Adipose tissue (tissue), 3 donors: Measurements from ENCODE around the gene LYPD6. TPM values are rescaled to one million over a fixed set of nuclear protein-coding genes. Genes with fewer than 3 reads are reported as not detected.

Experiments
- H3K27ac ChIP-seq: one replicate; pipeline ENCODE4 v1.5.1; 2013; ENCODE audit warnings: low read depth, low read length
- WGBS, 3 donors: extraction: QIAGEN DNeasy Blood & Tissue Kit; methylation state at CpG; one replicate each; pipeline ENCODE4 v1.1.7; 2013; 5-methylcytosine and 5-hydroxymethylcytosine counted together
- polyA plus RNA-seq, 3 donors: library from polyadenylated mRNA; stranded (reverse); fragments of 200-250 nt; gene quantifications; one replicate each; pipeline ENCODE4 v1.2.3, GENCODE V29; 2013
- donor health status: healthy with polysubstance abuse.
- donor health status: Bipolar disorder and iron deficiency.
- donor health status: healthy.

Gene LYPD6
- polyA plus RNA-seq, 3 donors = 0.39 to 1.2 (median 0.56) TPM

DNA sequence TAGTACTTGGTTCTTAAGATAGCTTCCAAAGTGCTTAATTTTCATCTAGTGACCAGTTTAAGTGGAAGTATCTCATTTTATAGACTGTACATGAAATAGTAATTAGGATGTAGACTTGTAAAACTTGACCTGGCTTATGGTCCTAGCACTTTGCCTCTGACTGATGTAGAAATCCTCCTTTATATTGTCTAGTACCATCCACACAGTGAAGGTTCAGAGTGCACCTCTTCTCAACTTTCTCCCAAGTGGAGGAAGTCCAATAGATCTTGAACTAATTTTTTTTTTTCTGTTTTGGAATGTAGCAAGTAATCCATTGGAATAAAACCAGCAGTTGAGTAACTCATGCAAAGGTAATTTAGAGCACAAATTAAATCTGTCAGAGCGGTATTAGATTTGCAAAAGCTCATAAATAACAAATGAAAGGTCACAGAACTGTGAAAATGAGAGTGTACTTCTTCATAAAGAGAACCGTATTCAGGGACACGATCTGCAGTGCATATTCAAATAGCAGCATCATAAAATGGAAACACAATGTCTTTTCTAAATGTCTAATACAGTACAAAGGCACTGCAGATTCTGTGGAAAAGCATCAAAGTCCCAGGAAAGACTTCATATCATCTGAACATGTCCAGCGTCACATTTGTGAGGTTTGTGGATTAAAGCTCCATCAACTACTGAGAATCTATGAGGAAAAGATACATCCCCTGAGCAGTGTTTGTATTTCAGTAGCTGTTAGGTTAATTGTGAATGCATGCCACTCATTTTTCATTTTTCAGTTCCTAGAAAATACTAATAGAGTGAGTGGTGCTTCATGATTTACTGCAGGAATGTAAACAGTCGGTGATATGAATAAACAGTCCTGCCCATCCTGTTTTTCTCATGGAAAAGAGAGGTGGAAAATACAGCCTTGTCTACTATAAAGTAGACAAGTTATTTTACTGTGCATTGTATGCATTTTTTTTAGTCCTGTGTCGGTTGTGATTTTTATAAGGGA is 100.7 kb downstream of the LYPD6 start:
- WGBS, 3 donors = 60 to 65% (median 64%) methylated on average over 6 of the region's 6 CpGs

DNA sequence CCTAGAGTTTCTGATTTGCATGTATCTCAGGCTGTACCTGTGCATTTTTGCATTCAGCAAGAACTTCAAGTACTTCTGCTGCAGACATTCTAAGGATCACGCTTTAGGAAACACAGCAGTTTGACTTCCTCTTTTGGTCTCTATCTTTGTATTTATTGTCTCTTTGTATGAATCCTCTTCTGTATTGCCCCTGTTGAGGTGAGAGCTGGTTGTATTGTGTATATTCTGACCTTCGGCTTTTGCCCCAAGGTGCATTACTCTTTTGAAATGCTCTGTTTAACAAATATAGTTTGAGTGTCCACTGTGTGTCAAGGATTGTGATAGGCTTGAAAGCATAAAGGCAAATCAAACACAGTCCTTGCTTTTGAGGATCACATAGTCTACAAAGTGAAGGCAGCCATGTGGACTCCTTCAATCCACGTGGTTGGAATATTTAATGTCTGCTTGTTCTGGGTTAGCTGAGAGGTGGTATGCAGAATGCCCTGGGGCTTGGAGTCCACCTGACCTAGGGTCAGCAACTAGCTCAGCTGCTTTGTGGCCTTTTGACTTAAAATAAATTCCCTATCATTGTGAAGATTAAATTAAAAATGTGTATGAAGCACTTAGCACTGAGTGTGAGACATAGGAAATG is 108.1 kb downstream of the LYPD6 start:
- WGBS, 3 donors = 73 to 85% (median 83%) methylated on average over 3 of the region's 3 CpGs
- no peak overlapping the region for H3K27ac ChIP-seq

More for the DNA sequence above, 100.7 kb downstream of the LYPD6 start:
- no peak overlapping the region for H3K27ac ChIP-seq

DNA sequence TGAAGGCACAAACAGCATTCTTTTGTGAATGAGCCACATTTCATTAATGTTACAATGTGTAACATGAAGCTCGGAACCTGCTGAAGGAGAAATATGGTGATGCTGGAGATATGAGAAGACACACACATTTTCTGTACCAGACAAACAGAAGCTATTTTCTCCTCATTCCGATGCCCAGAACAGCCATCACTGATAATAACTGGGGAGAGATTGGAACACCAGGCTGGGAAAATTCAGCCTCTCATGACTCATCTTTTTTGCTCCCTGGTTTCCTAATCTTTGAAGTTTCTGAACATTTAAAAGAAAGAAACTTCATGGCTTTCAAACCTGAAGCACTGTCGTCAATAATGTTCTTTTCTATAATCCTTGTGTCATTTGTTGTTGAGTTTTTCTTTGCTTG is 110.9 kb downstream of the LYPD6 start:
- H3K27ac ChIP-seq = no peak overlapping the region
- 85 to 95% (median 93%) methylated on average over 3 of the region's 3 CpGs for WGBS, 3 donors

DNA sequence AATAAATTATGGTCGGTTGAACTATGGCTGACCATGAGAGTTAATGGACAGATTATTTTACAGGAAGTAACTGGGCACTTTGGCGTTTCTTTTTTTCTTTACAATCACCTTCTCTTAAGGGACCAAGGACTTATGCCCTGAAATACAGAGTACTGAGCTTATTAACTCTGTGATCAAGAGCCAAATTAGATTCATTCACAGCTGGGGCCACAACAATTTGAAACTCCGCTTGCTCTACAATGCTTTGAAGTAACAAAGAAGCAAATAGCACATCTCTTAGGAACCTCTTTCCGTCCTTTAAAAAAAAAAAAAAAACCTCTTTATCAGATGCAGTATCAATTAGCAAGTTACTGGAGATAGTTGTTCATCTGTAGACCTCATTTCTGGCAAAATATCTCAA is 112.0 kb downstream of the LYPD6 start:
- WGBS, 3 donors = 78 to 85% (median 84%) methylated on average over 4 of the region's 4 CpGs
- H3K27ac ChIP-seq = no peak overlapping the region

- no peak overlapping the region for H3K27ac ChIP-seq
- WGBS, 3 donors = 68 to 81% (median 69%) methylated on average over 2 of the region's 2 CpGs
Measured at GRCh38 chr2:149443150-149443549, 112.8 kb downstream of the LYPD6 start.

- H3K27ac ChIP-seq = no peak overlapping the region
- 91 to 97% (median 93%) methylated on average over 3 of the region's 3 CpGs for WGBS, 3 donors
Measured at GRCh38 chr2:149446748-149447147, 116.4 kb downstream of the LYPD6 start.

DNA sequence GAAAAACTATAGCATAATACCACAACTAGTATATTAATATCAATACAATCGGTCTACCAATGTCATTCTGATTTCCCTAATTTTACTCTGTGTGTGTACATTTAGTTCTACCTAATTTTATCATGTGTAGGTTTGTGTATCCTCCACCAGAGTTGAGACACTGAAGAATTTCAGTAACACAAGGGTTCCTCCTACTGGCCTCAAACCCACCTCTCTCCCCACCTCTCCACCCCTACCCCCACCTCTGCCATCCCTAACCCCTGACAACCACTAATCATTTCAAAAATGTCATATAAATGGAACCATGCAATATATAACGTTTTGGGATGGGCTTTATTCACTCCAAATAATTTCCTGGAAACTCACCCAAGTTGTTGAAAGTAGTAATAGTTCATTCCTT is 117.9 kb downstream of the LYPD6 start:
- no peak overlapping the region for H3K27ac ChIP-seq
- 75 to 79% (median 79%) methylated on average over 2 of the region's 2 CpGs for WGBS, 3 donors

DNA sequence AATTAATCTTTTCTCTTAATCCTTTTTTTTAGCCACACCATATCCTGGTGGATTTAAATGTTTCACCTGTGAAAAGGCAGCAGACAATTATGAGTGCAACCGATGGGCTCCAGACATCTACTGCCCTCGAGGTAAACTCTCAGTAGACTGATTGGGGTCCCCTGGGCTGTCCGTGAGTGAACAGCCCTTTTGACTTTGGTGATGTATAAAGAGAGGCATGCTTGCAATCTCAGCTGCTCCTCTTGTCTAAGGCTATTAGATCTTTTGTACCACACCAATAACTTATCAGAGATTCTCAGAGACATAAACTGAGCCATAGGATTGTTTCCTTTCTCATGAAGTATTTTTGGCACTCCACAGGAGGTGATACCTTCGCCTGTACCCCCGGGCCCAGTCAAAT is 118.6 kb downstream of the LYPD6 start:
- WGBS, 3 donors = 79 to 87% (median 85%) methylated on average over 5 of the region's 5 CpGs
- no peak overlapping the region for H3K27ac ChIP-seq

DNA sequence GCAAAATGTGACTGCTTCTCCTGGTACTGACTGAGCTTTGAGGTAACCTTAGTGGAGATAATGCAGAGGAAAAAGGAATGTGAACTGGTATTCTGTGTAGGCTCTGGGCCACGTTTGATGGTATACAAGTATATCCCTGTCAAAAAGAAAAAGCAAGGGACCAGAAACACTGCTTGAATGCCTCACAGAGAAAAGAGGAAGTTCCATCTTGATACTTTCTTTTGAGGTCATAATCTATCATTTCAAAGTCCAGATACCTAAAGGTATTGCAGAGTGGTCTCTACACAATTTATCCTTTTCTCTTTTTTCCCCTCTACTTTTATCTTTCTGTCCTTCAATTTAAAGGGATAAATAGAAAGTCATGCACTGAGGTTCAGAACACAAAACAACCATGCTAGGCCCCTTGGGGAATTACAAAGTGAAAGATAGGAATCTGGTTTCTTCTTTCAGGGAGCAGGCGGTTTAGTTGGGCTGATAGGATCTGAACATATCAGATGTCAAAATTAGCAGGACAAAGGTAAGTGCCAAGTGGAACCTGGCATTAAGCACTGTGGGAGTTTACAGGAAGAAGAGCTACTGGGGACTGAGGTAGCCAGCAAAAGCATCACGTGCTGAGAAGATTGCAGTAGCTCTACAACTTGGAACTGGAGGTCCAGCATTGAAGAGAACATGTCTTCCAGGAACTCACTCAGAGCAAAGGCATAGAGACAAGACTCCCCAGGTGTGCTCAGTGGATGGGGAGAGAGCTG is 121.2 kb downstream of the LYPD6 start:
- no peak overlapping the region for H3K27ac ChIP-seq
- 68 to 78% (median 75%) methylated on average over 3 of the region's 3 CpGs for WGBS, 3 donors

DNA sequence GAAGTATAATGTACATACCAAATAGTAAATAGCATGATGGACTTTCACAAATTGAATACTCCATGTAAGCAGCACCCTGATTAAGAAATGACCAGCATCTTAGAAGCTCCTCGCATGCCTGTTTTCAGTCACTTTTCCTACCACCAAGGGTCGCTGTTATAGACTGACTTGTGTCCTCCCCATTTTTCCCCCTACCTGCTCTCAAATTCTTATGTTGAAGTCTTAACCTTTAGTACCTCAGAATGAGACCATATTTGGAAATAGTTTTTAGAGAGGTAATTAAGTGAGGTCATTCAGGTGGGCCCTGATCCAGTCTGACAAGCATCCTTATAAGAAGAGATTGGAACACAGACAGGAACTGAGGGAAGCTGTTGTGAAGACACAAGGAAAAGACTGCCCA is 125.9 kb downstream of the LYPD6 start:
- no peak overlapping the region for H3K27ac ChIP-seq
- 80 to 89% (median 84%) methylated on average over 2 of the region's 2 CpGs for WGBS, 3 donors

- H3K27ac ChIP-seq = no peak overlapping the region
Measured at GRCh38 chr2:149458502-149458901, 128.1 kb downstream of the LYPD6 start.

DNA sequence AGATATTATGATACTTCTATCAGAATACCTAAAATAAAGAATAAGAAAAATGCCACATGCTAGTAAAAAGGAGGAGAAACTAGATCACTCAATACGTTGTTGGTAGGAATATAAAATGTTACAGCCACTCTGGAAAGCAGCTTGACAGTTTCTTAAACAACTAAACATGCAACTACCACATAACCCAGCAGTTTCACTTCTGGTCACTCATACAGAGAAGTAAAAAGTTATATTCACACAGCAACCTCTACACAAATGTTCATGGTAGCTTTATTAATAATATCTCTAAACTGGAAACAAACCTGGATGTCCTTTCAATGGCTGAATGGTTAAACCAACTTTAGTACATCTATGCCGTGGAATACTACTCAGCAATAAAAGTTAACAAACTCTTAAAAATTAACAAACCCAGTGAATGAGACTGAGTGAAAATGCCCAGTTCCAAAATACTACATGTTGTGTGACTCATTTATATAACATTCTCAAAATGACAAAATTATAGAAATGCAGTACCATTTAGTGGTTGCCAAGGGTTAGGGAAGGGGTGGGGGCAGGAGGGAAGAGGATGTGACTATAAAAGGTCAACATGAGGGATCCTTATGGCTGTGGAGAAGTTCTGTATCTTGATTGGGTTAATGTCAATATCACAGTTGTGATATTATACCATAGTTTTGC is 133.1 kb downstream of the LYPD6 start:
- 43 to 44% (median 43%) methylated on average over 2 of the region's 2 CpGs for WGBS, 3 donors
- no peak overlapping the region for H3K27ac ChIP-seq

DNA sequence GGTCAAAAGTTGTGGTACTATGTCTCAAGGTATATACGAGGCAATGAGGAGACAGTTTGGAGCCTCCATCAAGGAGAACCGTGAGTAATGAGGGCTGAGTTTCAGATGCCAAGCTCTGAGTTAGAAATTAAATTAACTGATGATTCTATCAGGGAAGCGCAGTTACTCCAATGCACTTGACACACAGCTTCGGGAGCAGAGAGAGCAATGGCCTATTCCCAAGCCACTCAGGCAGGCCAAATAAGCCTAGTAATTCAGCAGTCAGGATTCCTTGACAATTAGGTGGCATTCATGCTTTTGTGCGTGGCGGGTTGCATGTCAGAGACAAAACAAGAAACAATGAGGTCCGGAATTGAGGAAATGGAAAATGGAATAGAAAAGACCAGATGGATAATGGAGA is 134.0 kb downstream of the LYPD6 start:
- 93 to 95% (median 94%) methylated on average over 7 of the region's 7 CpGs for WGBS, 3 donors
- no peak overlapping the region for H3K27ac ChIP-seq

GRCh38 chr2:149465873-149466272 is 135.5 kb downstream of the LYPD6 start:
- 71 to 80% (median 78%) methylated on average over 2 of the region's 2 CpGs for WGBS, 3 donors
- no peak overlapping the region for H3K27ac ChIP-seq

- 38 to 58% (median 45%) methylated on average over 3 of the region's 3 CpGs for WGBS, 3 donors
- H3K27ac ChIP-seq = no peak overlapping the region
Measured at GRCh38 chr2:149466635-149467034, 136.2 kb downstream of the LYPD6 start.

GRCh38 chr2:149467436-149467835 is 137.0 kb downstream of the LYPD6 start:
- H3K27ac ChIP-seq = no peak overlapping the region
- WGBS, 3 donors = 56 to 81% (median 61%) methylated on average over 2 of the region's 2 CpGs

- H3K27ac ChIP-seq = no peak overlapping the region
- WGBS, 3 donors = 76 to 85% (median 76%) methylated on average over 4 of the region's 4 CpGs
Measured at GRCh38 chr2:149468636-149469035, 138.2 kb downstream of the LYPD6 start.

DNA sequence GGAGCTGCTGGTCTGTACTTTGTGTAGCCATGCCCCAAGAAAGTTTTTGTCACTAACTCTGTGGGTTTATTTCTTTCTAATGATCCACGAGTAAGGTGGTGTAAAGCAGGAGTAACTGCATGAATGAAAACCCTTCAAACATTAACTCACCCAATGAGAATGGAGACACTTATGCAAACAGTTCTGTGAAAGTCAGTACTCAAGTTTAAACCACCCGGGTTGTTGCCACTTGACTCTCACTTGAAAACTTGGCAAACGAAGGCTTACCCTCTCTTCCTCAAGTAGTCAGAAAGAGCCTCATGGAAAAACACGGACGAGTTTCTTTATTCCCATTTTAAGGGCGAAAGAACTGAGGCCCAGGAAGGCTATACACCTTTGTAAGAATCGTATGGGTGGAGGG is 139.7 kb downstream of the LYPD6 start:
- WGBS, 3 donors = 80 to 90% (median 88%) methylated on average over 7 of the region's 7 CpGs

More for the DNA sequence above, 139.7 kb downstream of the LYPD6 start:
- no peak overlapping the region for H3K27ac ChIP-seq
